ENCODE data around the gene LRRC23.

DNA sequence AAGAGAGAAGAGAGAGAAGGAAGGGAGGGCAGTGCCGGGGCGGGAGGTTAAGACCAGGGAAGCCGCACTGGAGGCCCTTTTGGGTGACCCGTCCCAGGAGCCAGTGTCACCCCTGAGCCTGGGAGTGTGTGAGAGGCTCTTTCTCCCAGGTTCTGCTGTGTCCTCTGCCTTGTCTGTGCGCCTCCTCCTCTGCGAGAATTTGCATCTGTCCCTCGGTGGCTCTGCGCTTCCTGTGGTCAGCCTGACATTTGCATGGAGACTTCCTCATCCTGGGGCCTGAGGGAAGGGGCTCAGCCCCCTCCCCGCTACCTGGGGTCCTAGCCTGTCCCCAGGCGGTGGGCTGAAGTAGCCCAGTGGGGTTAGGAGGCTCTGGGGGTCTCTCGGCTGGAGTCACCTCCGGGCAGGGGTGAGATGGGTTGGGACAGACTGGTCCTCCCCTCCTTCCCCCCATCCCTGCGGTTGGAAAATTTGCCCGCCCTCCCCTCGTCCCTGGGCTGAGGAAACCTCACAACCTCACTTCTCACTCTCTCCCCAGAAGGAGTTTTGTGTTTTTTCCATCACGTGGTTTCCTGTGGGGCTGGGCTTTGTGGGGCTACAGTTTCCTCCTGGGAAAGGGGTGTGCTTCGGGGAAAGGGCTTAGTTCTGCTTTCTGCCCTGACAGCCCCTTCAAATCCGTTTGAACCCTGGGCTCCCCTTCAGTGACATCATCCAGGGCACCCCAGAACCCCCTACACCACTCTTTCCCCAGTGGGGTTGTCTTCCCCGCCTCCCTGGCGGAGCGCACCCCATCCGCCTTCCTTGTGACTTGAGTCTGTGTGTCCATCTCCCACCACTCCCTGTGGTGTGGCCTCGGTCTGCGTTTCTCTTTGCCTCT lies 49.1 kb downstream of the LRRC23 start:
- TF ChIP-seq POLR2A (IDR thresholded peaks at IDR 0.05) = peak; percentile 57
- TF ChIP-seq, protein P1, sequence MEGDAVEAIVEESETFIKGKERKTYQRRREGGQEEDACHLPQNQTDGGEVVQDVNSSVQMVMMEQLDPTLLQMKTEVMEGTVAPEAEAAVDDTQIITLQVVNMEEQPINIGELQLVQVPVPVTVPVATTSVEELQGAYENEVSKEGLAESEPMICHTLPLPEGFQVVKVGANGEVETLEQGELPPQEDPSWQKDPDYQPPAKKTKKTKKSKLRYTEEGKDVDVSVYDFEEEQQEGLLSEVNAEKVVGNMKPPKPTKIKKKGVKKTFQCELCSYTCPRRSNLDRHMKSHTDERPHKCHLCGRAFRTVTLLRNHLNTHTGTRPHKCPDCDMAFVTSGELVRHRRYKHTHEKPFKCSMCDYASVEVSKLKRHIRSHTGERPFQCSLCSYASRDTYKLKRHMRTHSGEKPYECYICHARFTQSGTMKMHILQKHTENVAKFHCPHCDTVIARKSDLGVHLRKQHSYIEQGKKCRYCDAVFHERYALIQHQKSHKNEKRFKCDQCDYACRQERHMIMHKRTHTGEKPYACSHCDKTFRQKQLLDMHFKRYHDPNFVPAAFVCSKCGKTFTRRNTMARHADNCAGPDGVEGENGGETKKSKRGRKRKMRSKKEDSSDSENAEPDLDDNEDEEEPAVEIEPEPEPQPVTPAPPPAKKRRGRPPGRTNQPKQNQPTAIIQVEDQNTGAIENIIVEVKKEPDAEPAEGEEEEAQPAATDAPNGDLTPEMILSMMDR (IDR thresholded peaks at IDR 0.05) = no peak

Data from right lobe of liver (tissue), 4 donors.